Body of pancreas (tissue), 4 donors: ENCODE data around the gene ZDHHC3. TPM values are rescaled to one million over a fixed set of nuclear protein-coding genes. Genes with fewer than 3 reads are reported as not detected.

Experiments used
- ATAC-seq: fragments of 150-250 bp; one replicate; pipeline ENCODE4 v1.9.1; 2016
- DNase-seq, 4 donors: peaks; one replicate each; pipeline ENCODE4 v3.0.0-alpha.2; 2019
- H3K27ac ChIP-seq, 4 donors: fragments of 200-600 bp; sonication (generic); 1 replicate in 3 of 4; 2 replicates in 1 of 4; pipeline versions ENCODE4 v1.5.1 to v1.6.1; 2016 to 2019; ENCODE audit warnings: mild to moderate bottlenecking in 1 of 4, mixed read lengths in 1 of 4, moderate library complexity in 1 of 4
- H3K27me3 ChIP-seq, 2 donors: fragments of 200-600 bp; sonication (generic); one replicate each; pipeline ENCODE4 v1.6.0; 2016; ENCODE audit warnings: mild to moderate bottlenecking in 1 of 2
- H3K36me3 ChIP-seq, 2 donors: fragments of 200-600 bp; sonication (generic); replicated peaks in 1 of 2; 2 replicates each; pipeline ENCODE4 v1.5.1; 2016; ENCODE audit warnings: low read depth in 2 of 2; ENCODE audit not compliant: insufficient read depth in 1 of 2
- H3K4me1 ChIP-seq: fragments of 200-600 bp; sonication (generic); one replicate; pipeline ENCODE4 v1.6.0; 2016
- H3K4me3 ChIP-seq, 2 donors: fragments of 200-600 bp; sonication (generic); 1 replicate in 1 of 2; 2 replicates in 1 of 2; pipeline ENCODE4 v1.5.1; 2016 to 2019
- H3K9me3 ChIP-seq, 3 donors: fragments of 200-600 bp; sonication (generic); 1 replicate in 2 of 3; 2 replicates in 1 of 3; pipeline ENCODE4 v1.5.1; 2016
- CTCF ChIP-seq, 7 experiments: fragments of 450-650 bp in 4 of 7; fragments of 200-600 bp in 3 of 7; sonication (generic) in 3 of 7; IDR thresholded peaks; one replicate each; pipeline ENCODE4 v1.5.1; 2016 to 2019; ENCODE audit warnings: antibody characterized with exemption in 7 of 7
- POLR2A ChIP-seq, 3 donors: fragments of 450-650 bp; IDR thresholded peaks; one replicate each; pipeline ENCODE4 v1.6.1; 2016; ENCODE audit warnings: antibody characterized with exemption in 3 of 3, mild to moderate bottlenecking in 2 of 3
- WGBS, 2 donors: methylation state at CpG; one replicate each; pipeline ENCODE4 v1.1.5; 2017; 5-methylcytosine and 5-hydroxymethylcytosine counted together
- intact Hi-C: fragments of 100-400 bp; cut with DNase I; formaldehyde crosslinking; loops from one replicate; pipeline ENCODE4 v1.15.1; 2023
- total RNA-seq, 2 donors: library from RNA; depleted of rRNA; stranded (reverse); fragments of >200 nt; gene quantifications; one replicate each; pipeline ENCODE4 v1.1.0, GENCODE V29; 2016

Gene ZDHHC3
- total RNA-seq, 2 donors from 2014 or later: 32.2 to 32.3 TPM

GRCh38 chr3:44929782-44930181, 46.2 kb downstream of the ZDHHC3 start:
- 76 to 94% methylated on average over 3 to 5 of the region's 5 CpGs for whole genome bisulfite sequencing, 2 donors
- intact Hi-C loops: no loop called here
- Histone ChIP-seq H3K4me1 (no peaks in the 10 kb centered on the region), H3K27me3 (no peaks in the 10 kb centered on the region), H3K4me3 (no peak overlapping the region), H3K36me3 (peaks cover 3 to 6% of the 10 kb centered on the region in 2 donors), H3K27ac (no peak overlapping the region), H3K9me3 (no peaks in the 10 kb centered on the region)
- TF ChIP-seq CTCF (IDR thresholded peaks at IDR 0.05) (no peak), POLR2A (IDR thresholded peaks at IDR 0.05) (no peak)
- no peak for ATAC-seq
- DNase-seq: no peak

- H3K9me3 ChIP-seq: no peaks in the 10 kb centered on the region
- ATAC-seq (no peak), DNase-seq (peak in 1 of 4 donors; percentile 0)
- TF ChIP-seq POLR2A (IDR thresholded peaks at IDR 0.05) (no peak), CTCF (IDR thresholded peaks at IDR 0.05) (no peak)
- no peaks in the 10 kb centered on the region for H3K27me3 ChIP-seq
- no peak overlapping the region for H3K27ac ChIP-seq
- peaks cover 3 to 6% of the 10 kb centered on the region in 2 donors for H3K36me3 ChIP-seq
- WGBS, 2 donors: 94 to 95% methylated on average over 7 of the region's 7 CpGs
- H3K4me3 ChIP-seq: no peak overlapping the region
- no peaks in the 10 kb centered on the region for H3K4me1 ChIP-seq
- intact Hi-C loops: no loop called here
Measured at GRCh38 chr3:44927371-44927770, 48.6 kb downstream of the ZDHHC3 start.

GRCh38 chr3:44926921-44927320, 49.1 kb downstream of the ZDHHC3 start:
- ATAC-seq (no peak), DNase-seq (peak in 1 of 4 donors; percentile 1)
- Histone ChIP-seq H3K27me3 (no peaks in the 10 kb centered on the region), H3K4me3 (no peak overlapping the region), H3K27ac (no peak overlapping the region), H3K4me1 (no peaks in the 10 kb centered on the region), H3K9me3 (no peaks in the 10 kb centered on the region), H3K36me3 (peaks cover 2 to 3% of the 10 kb centered on the region in 2 donors)
- intact Hi-C loops: no loop called here
- WGBS, 2 donors: 92 to 95% methylated on average over 7 of the region's 7 CpGs
- TF ChIP-seq POLR2A (IDR thresholded peaks at IDR 0.05): no peak
- no peak for TF ChIP-seq CTCF (IDR thresholded peaks at IDR 0.05)

GRCh38 chr3:44926172-44926571, 49.8 kb downstream of the ZDHHC3 start:
- intact Hi-C loops: no loop called here
- peaks cover 0 to 3% of the 10 kb centered on the region in 2 donors for H3K36me3 ChIP-seq
- TF ChIP-seq POLR2A (IDR thresholded peaks at IDR 0.05) (no peak), CTCF (IDR thresholded peaks at IDR 0.05) (no peak)
- no peak for ATAC-seq
- DNase-seq: peak in 1 of 4 donors; percentile 2
- H3K4me1 ChIP-seq: no peaks in the 10 kb centered on the region
- no peaks in the 10 kb centered on the region for H3K9me3 ChIP-seq
- 91% methylated on average over 10 of the region's 10 CpGs for WGBS, 2 donors
- H3K27ac ChIP-seq: no peak overlapping the region
- no peak overlapping the region for H3K4me3 ChIP-seq
- no peaks in the 10 kb centered on the region for H3K27me3 ChIP-seq

- H3K9me3 ChIP-seq: no peaks in the 10 kb centered on the region
- DNase-seq (no peak), ATAC-seq (no peak)
- no peak overlapping the region for H3K27ac ChIP-seq
- TF ChIP-seq POLR2A (IDR thresholded peaks at IDR 0.05) (no peak), CTCF (IDR thresholded peaks at IDR 0.05) (no peak)
- peaks cover 0 to 3% of the 10 kb centered on the region in 2 donors for H3K36me3 ChIP-seq
- WGBS, 2 donors: 90 to 92% methylated on average over 5 of the region's 5 CpGs
- no peaks in the 10 kb centered on the region for H3K4me1 ChIP-seq
- H3K27me3 ChIP-seq: no peaks in the 10 kb centered on the region
- intact Hi-C loops: no loop called here
- H3K4me3 ChIP-seq: no peak overlapping the region
Measured at GRCh38 chr3:44924457-44925084, 51.4 kb downstream of the ZDHHC3 start.
